T-cell (primary cell): ENCODE data around the gene ADAD2. TPM values are rescaled to one million over a fixed set of nuclear protein-coding genes. Genes with fewer than 3 reads are reported as not detected.

Source experiments
- ATAC-seq, 4 experiments: fragments of 200-7000 bp in 3 of 4; fragments of 150-1000 bp in 1 of 4; cut with Tn5 transposase; replicated peaks in 1 of 4; 1 replicate in 3 of 4; 2 replicates in 1 of 4; pipeline ENCODE4 v1.10.0; 2021; ENCODE audit warnings: moderate library complexity in 3 of 4, mild to moderate bottlenecking in 2 of 4, moderate number of reproducible peaks in 1 of 4
- CTCF ChIA-PET, 2 donors: fragments of 300-600 bp; sonication (Branson Sonifier 250); formaldehyde crosslinking; loops; one replicate each; lab custom pipeline; 2022; ENCODE audit warnings: antibody characterized with exemption in 2 of 2; lab: Charles Lee
- POLR2A ChIA-PET, 2 donors: fragments of 300-600 bp; sonication (Branson Sonifier 250); formaldehyde crosslinking; loops; one replicate each; lab custom pipeline; 2022; ENCODE audit warnings: antibody characterized with exemption in 2 of 2; lab: Charles Lee
- DNase-seq, 35 experiments: peaks; one replicate each; pipeline versions ENCODE4 v3.0.0 to v3.0.0-alpha.2; 2013 to 2023
- H3K27ac ChIP-seq: one replicate; pipeline ENCODE4 v1.5.1; 2013; ENCODE audit warnings: low read length
- H3K27me3 ChIP-seq, 2 experiments: replicated peaks in 1 of 2; 1 replicate in 1 of 2; 2 replicates in 1 of 2; pipeline versions ENCODE4 v1.6.1 to v1.7.0; 2013; ENCODE audit warnings: low read length in 1 of 2, mixed read lengths in 1 of 2; ENCODE audit not compliant: control insufficient read depth in 2 of 2, insufficient read depth in 2 of 2; ENCODE audit errors: extremely low read depth in 1 of 2
- H3K36me3 ChIP-seq, 2 donors: 1 replicate in 1 of 2; 2 replicates in 1 of 2; pipeline versions ENCODE4 v1.6.1 to v1.7.0; 2013; ENCODE audit warnings: low read length in 1 of 2; ENCODE audit not compliant: control insufficient read depth in 2 of 2, insufficient read depth in 1 of 2; ENCODE audit errors: extremely low read depth in 1 of 2
- H3K4me1 ChIP-seq, 2 experiments: 1 replicate in 1 of 2; 2 replicates in 1 of 2; pipeline versions ENCODE4 v1.6.1 to v1.7.0; 2013; ENCODE audit warnings: low read length in 2 of 2, mixed read lengths in 1 of 2; ENCODE audit not compliant: insufficient read depth in 2 of 2, control insufficient read depth in 1 of 2; ENCODE audit errors: extremely low read depth in 1 of 2
- H3K4me3 ChIP-seq, 2 donors: 1 replicate in 1 of 2; 2 replicates in 1 of 2; pipeline versions ENCODE4 v1.5.1 to v1.7.0; 2013; ENCODE audit warnings: mild to moderate bottlenecking in 2 of 2, low read length in 1 of 2, moderate library complexity in 1 of 2; ENCODE audit not compliant: control insufficient read depth in 1 of 2; ENCODE audit errors: extremely low read depth in 1 of 2
- H3K9me3 ChIP-seq: 2 replicates; pipeline ENCODE4 v1.7.0; 2013
- H3K27ac Mint-ChIP-seq, 2 donors: one replicate each; pipeline ENCODE4 v1.8.0; 2020 to 2021; ENCODE audit warnings: mild to moderate bottlenecking in 2 of 2, mixed read lengths in 2 of 2
- H3K27me3 Mint-ChIP-seq, 2 donors: one replicate each; pipeline ENCODE4 v1.8.0; 2021 to 2022; ENCODE audit warnings: mixed read lengths in 2 of 2
- H3K36me3 Mint-ChIP-seq: one replicate; pipeline ENCODE4 v1.8.0; 2021; ENCODE audit warnings: mixed read lengths
- H3K4me1 Mint-ChIP-seq, 3 donors: one replicate each; pipeline ENCODE4 v1.8.0; 2020 to 2022; ENCODE audit warnings: mixed read lengths in 3 of 3, mild to moderate bottlenecking in 1 of 3
- H3K4me3 Mint-ChIP-seq, 3 donors: one replicate each; pipeline ENCODE4 v1.8.0; 2020 to 2022; ENCODE audit warnings: mild to moderate bottlenecking in 3 of 3, mixed read lengths in 3 of 3, moderate library complexity in 3 of 3
- H3K9me3 Mint-ChIP-seq, 3 donors: one replicate each; pipeline ENCODE4 v1.8.0; 2020 to 2022; ENCODE audit warnings: mixed read lengths in 3 of 3
- WGBS: methylation state at CpG from one replicate; pipeline ENCODE4 v1.1.5; 2013; ENCODE audit warnings: missing lambda C conversion rate; ENCODE audit not compliant: insufficient coverage; 5-methylcytosine and 5-hydroxymethylcytosine counted together
- total RNA-seq, 35 experiments: library from RNA in 6 of 35; stranded (reverse) in 6 of 35; fragments of 120-200 nt in 1 of 35; gene quantifications; one replicate each; pipeline versions ENCODE4 v1.2.1 to v1.2.4 and lab custom pipeline; 2013 to 2026

Gene ADAD2
- total RNA-seq, 5 donors from 2014 or later (not counting 1 experiment from before 2014, with no cell fraction given) = 0.25 TPM; not detected in 4

DNA sequence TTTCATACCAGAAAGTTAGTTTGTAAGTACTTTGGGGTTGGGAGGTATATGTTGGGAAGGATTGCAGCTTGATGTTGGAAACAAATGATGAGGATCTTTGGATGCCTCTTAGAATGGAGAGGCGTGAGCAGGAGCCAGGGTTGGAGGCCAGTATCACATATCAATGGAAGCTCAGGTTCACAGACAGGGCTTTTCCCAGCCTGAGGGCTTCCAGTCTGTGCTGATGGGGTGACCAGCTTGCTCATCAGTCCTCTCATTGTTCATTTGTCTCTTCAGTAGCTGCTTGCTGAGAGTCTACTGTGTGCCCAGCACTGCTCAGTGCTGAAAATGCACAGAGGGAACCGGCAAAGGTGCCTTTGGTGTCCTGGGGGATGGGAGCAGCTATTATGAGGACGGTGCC lies 40.0 kb upstream of the ADAD2 start:
- Histone ChIP-seq H3K4me1 (no peaks in the 10 kb centered on the region), H3K4me3 (no peak overlapping the region), H3K9me3 (no peaks in the 10 kb centered on the region), H3K27me3 (peaks cover 4 to 34% of the 10 kb centered on the region in 2 experiments), H3K27ac (no peak overlapping the region), H3K36me3 (no peaks in the 10 kb centered on the region)
- WGBS = 63% methylated on average over 2 of the region's 3 CpGs
- H3K27me3 Mint-ChIP-seq = peaks cover 4 to 18% of the 10 kb centered on the region in 2 donors
- ATAC-seq (no peak), DNase-seq (no peak)
- H3K9me3 Mint-ChIP-seq = no peaks in the 10 kb centered on the region
- no peaks in the 10 kb centered on the region for H3K36me3 Mint-ChIP-seq
- no peak overlapping the region for H3K27ac Mint-ChIP-seq
- ChIA-PET CTCF (interaction anchor here in 1 of 2 donors (1.1 kb wide), 1 partner anchor 9 kb away, joined by 3 read pairs; no protein-coding TSS in a partner anchor), POLR2A (no interaction called here)
- H3K4me3 Mint-ChIP-seq = no peak overlapping the region
- H3K4me1 Mint-ChIP-seq = no peaks in the 10 kb centered on the region

- Mint-ChIP-seq H3K4me1 (no peaks in the 10 kb centered on the region), H3K4me3 (no peak overlapping the region), H3K27me3 (peaks cover 8 to 25% of the 10 kb centered on the region in 2 donors), H3K27ac (no peak overlapping the region), H3K36me3 (no peaks in the 10 kb centered on the region), H3K9me3 (no peaks in the 10 kb centered on the region)
- DNase-seq = no peak
- H3K36me3 ChIP-seq = no peaks in the 10 kb centered on the region
- 70% methylated on average over 5 of the region's 8 CpGs for WGBS
- no peak for ATAC-seq
- H3K27ac ChIP-seq = no peak overlapping the region
- no peaks in the 10 kb centered on the region for H3K4me1 ChIP-seq
- CTCF ChIA-PET = no interaction called here
- peaks cover 0 to 38% of the 10 kb centered on the region in 2 experiments for H3K27me3 ChIP-seq
- POLR2A ChIA-PET = no interaction called here
- H3K9me3 ChIP-seq = no peaks in the 10 kb centered on the region
- no peak overlapping the region for H3K4me3 ChIP-seq
Measured at GRCh38 chr16:84153660-84154214, 37.2 kb upstream of the ADAD2 start.

- Mint-ChIP-seq H3K9me3 (no peaks in the 10 kb centered on the region), H3K4me3 (no peak overlapping the region), H3K4me1 (no peaks in the 10 kb centered on the region), H3K36me3 (no peaks in the 10 kb centered on the region), H3K27me3 (peaks cover 13 to 28% of the 10 kb centered on the region in 2 donors), H3K27ac (no peak overlapping the region)
- CTCF ChIA-PET = no interaction called here
- H3K36me3 ChIP-seq = no peaks in the 10 kb centered on the region
- H3K27me3 ChIP-seq = peaks cover 0 to 34% of the 10 kb centered on the region in 2 experiments
- no peaks in the 10 kb centered on the region for H3K4me1 ChIP-seq
- no peak overlapping the region for H3K27ac ChIP-seq
- POLR2A ChIA-PET = no interaction called here
- no peaks in the 10 kb centered on the region for H3K9me3 ChIP-seq
- DNase-seq (no peak), ATAC-seq (no peak)
- H3K4me3 ChIP-seq = no peak overlapping the region
- WGBS = 96% methylated on average over 4 of the region's 4 CpGs
Measured at GRCh38 chr16:84155226-84155625, 35.7 kb upstream of the ADAD2 start.

- no peak for ATAC-seq
Measured at GRCh38 chr16:84155771-84156170, 35.2 kb upstream of the ADAD2 start.

GRCh38 chr16:84156342-84156784 lies 34.6 kb upstream of the ADAD2 start:
- Mint-ChIP-seq H3K4me1 (no peaks in the 10 kb centered on the region), H3K9me3 (no peaks in the 10 kb centered on the region), H3K27me3 (peaks cover 9 to 26% of the 10 kb centered on the region in 2 donors), H3K27ac (no peak overlapping the region), H3K36me3 (no peaks in the 10 kb centered on the region), H3K4me3 (no peak overlapping the region)
- WGBS = 88% methylated on average over 1 of the region's 5 CpGs
- ChIA-PET CTCF (interaction anchor here in 1 of 2 donors (0.7 kb wide), 2 partner anchors 224 to 314 kb away, joined by 3 read pairs; no protein-coding TSS in a partner anchor), POLR2A (no interaction called here)
- no peak overlapping the region for H3K27ac ChIP-seq
- ATAC-seq (no peak), DNase-seq (no peak)
- H3K27me3 ChIP-seq = peaks cover 0 to 35% of the 10 kb centered on the region in 2 experiments
- no peaks in the 10 kb centered on the region for H3K9me3 ChIP-seq
- H3K4me3 ChIP-seq = no peak overlapping the region
- no peaks in the 10 kb centered on the region for H3K4me1 ChIP-seq
- no peaks in the 10 kb centered on the region for H3K36me3 ChIP-seq

More at GRCh38 chr16:84155771-84156170, 35.2 kb upstream of the ADAD2 start:
- Histone ChIP-seq H3K27ac (no peak overlapping the region), H3K36me3 (no peaks in the 10 kb centered on the region), H3K27me3 (peaks cover 0 to 32% of the 10 kb centered on the region in 2 experiments), H3K9me3 (no peaks in the 10 kb centered on the region), H3K4me1 (no peaks in the 10 kb centered on the region), H3K4me3 (no peak overlapping the region)
- H3K4me1 Mint-ChIP-seq = no peaks in the 10 kb centered on the region
- no peak overlapping the region for H3K27ac Mint-ChIP-seq
- no peaks in the 10 kb centered on the region for H3K36me3 Mint-ChIP-seq
- WGBS = 40% methylated on average over 1 of the region's 6 CpGs
- H3K27me3 Mint-ChIP-seq = peaks cover 13 to 28% of the 10 kb centered on the region in 2 donors
- no peak overlapping the region for H3K4me3 Mint-ChIP-seq
- no peak for DNase-seq
- H3K9me3 Mint-ChIP-seq = no peaks in the 10 kb centered on the region
- CTCF ChIA-PET = interaction anchor here in 1 of 2 donors (0.7 kb wide), 1 partner anchor 314 kb away, joined by 3 read pairs; no protein-coding TSS in a partner anchor
- POLR2A ChIA-PET = no interaction called here

DNA sequence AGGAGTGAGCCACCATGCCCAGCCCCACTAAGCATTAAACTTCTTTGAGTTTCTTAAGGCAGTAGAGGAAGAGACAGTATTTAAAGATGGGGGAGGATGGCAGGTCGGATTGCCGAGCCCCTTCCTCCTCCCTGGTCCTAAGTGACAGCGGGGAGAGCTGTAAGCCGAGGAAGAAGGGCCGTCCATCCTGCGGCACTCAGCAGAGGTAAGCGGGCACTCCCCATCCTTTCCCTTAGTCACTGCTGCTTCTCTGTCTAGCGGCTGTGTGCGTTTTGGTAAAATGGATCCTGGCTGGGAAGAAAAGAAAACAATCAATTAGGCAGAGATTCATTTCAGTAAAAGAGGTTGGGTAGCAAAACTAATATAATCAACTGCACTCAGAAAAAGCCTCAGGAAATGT lies 31.9 kb upstream of the ADAD2 start:
- ChIA-PET CTCF (no interaction called here), POLR2A (no interaction called here)
- Histone ChIP-seq H3K27ac (no peak overlapping the region), H3K36me3 (no peaks in the 10 kb centered on the region), H3K4me3 (no peak overlapping the region), H3K9me3 (no peaks in the 10 kb centered on the region), H3K4me1 (no peaks in the 10 kb centered on the region), H3K27me3 (peaks cover 0 to 34% of the 10 kb centered on the region in 2 experiments)
- Mint-ChIP-seq H3K36me3 (no peaks in the 10 kb centered on the region), H3K4me3 (no peak overlapping the region), H3K27ac (no peak overlapping the region), H3K4me1 (no peaks in the 10 kb centered on the region), H3K9me3 (no peaks in the 10 kb centered on the region), H3K27me3 (peaks cover 18 to 23% of the 10 kb centered on the region in 2 donors)
- WGBS = 18% methylated on average over 2 of the region's 9 CpGs
- ATAC-seq = no peak
- no peak for DNase-seq
